PC-9 (cell line): ENCODE measurements around the gene DISP3.

Source experiments
- CTCF ChIP-seq: fragments of 200-600 bp; sonication (generic); conservative IDR thresholded peaks from 2 replicates; pipeline ENCODE4 v1.6.1; 2017; ENCODE audit warnings: mixed run types, antibody characterized with exemption, mild to moderate bottlenecking, moderate library complexity
- EZH2 ChIP-seq: fragments of 200-600 bp; sonication (generic); IDR thresholded peaks from 2 replicates; pipeline ENCODE4 v1.8.0; 2017; ENCODE audit warnings: antibody characterized with exemption, low read depth

DNA sequence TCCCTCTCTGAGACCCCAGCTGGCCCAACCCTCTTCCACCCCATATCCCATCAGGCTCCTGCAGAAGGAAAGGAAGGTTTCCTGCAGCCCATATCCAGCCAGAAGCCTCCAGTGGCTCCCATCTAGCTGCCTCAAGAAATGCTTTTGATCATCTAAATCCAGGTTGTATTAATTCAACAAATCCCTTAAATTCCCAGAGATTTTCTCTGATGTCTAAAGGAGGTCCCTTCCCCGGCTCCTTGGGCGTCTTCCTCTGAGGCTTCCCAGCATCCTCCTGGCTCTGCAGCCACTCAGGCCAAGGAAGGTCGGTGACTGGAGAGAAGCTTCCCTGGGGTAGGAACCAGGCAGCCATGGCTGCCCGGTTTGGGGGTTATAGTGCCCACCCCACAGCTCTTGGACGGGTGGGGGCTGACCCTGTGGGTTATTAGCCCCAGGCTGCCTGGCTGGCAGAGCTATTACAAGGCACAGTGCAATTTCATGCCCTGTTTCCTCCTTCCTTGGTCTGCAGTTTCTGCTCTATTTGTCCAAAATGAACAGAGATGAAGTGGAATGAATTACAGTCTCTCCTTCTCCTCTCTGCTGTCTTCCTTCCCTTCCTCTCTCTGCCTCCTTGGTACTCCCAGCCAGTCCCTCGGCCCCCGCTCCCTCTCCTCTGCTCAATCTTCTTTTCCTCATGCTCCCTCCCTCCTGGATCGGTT, 34.8 kb upstream of the DISP3 start:
- TF ChIP-seq CTCF (no peak), EZH2 (no peak)
